Fibroblast of lung (primary cell): ENCODE results near the gene TMTC2. TPM values are rescaled to one million over a fixed set of nuclear protein-coding genes. Genes with fewer than 3 reads are reported as not detected.
A peak's percentile ranks its signal among the peaks of the same experiment; 100 is the strongest.

Source experiments
- DNase-seq, 2 donors: peaks; one replicate each; pipeline versions ENCODE4 v3.0.0 to v3.0.0-alpha.2; 2010; ENCODE audit warnings: low read depth in 2 of 2
- H2AFZ ChIP-seq: 2 replicates; pipeline ENCODE4 v1.5.1; 2012; ENCODE audit warnings: low read length, control low read depth, inconsistent platforms
- H3K27ac ChIP-seq: 2 replicates; pipeline ENCODE4 v1.5.1; 2011; ENCODE audit warnings: low read length, control low read depth; ENCODE audit not compliant: insufficient read depth
- H3K27me3 ChIP-seq: 2 replicates; pipeline ENCODE4 v1.5.1; 2011; ENCODE audit warnings: mild to moderate bottlenecking, low read length; ENCODE audit not compliant: control insufficient read depth, insufficient read depth
- H3K36me3 ChIP-seq: 2 replicates; pipeline ENCODE4 v1.5.1; 2011; ENCODE audit warnings: low read length; ENCODE audit not compliant: control insufficient read depth, insufficient read depth
- H3K4me1 ChIP-seq: 2 replicates; pipeline ENCODE4 v1.5.1; 2011; ENCODE audit warnings: low read length; ENCODE audit not compliant: control insufficient read depth, insufficient read depth; ENCODE audit errors: extremely low read depth
- H3K4me2 ChIP-seq: 2 replicates; pipeline ENCODE4 v1.5.1; 2011; ENCODE audit warnings: low read length, control low read depth; ENCODE audit not compliant: insufficient read depth; ENCODE audit errors: extremely low read depth
- H3K4me3 ChIP-seq, 4 experiments: fragments of 200-600 bp in 1 of 4; sonication (generic) in 1 of 4; replicated peaks in 1 of 4; 2 replicates each; pipeline ENCODE4 v1.5.1; 2011 to 2016; ENCODE audit warnings: low read length in 4 of 4, low read depth in 3 of 4, mild to moderate bottlenecking in 3 of 4, control low read depth in 2 of 4, inconsistent platforms in 1 of 4, mixed read lengths in 1 of 4; ENCODE audit not compliant: insufficient read depth in 1 of 4; ENCODE audit errors: control extremely low read depth in 1 of 4
- H3K79me2 ChIP-seq: 2 replicates; pipeline ENCODE4 v1.5.1; 2012; ENCODE audit warnings: mild to moderate bottlenecking, low read length, inconsistent platforms; ENCODE audit not compliant: control insufficient read depth, insufficient read depth
- H3K9ac ChIP-seq: 2 replicates; pipeline ENCODE4 v1.5.1; 2011; ENCODE audit warnings: mild to moderate bottlenecking, low read length, control low read depth; ENCODE audit not compliant: insufficient read depth
- H3K9me3 ChIP-seq: 2 replicates; pipeline ENCODE4 v1.5.1; 2012; ENCODE audit warnings: low read depth, low read length; ENCODE audit not compliant: control insufficient read depth, insufficient read depth
- H4K20me1 ChIP-seq: 2 replicates; pipeline ENCODE4 v1.5.1; 2011; ENCODE audit warnings: low read length; ENCODE audit not compliant: control insufficient read depth, insufficient read depth; ENCODE audit errors: extremely low read depth
- EZH2 ChIP-seq: IDR thresholded peaks from 2 replicates; pipeline ENCODE4 v1.5.1; 2012; ENCODE audit warnings: low read length, control low read depth, mild to moderate bottlenecking; ENCODE audit errors: missing control alignments
- polyA plus RNA-seq, 2 donors: library from polyadenylated mRNA; depleted of rRNA in 1 of 2; stranded (reverse) in 1 of 2; unstranded in 1 of 2; fragments of >200 nt; gene quantifications; 2 replicates each; pipeline ENCODE4 v1.2.1, GENCODE V29; 2011 to 2012; ENCODE audit warnings: missing spikeins in 1 of 2
- total RNA-seq: library from RNA; depleted of rRNA; stranded (reverse); fragments of >200 nt; gene quantifications from 2 replicates; pipeline ENCODE4 v1.2.1, GENCODE V29; 2014
- TF ChIP-seq, protein P1 (sequence below), 2 donors: IDR thresholded peaks in 1 of 2; conservative IDR thresholded peaks in 1 of 2; 1 replicate in 1 of 2; 2 replicates in 1 of 2; pipeline ENCODE4 v1.5.1; 2011 to 2012; ENCODE audit warnings: low read length in 2 of 2, control low read depth in 1 of 2, inconsistent platforms in 1 of 2, low read depth in 1 of 2, mild to moderate bottlenecking in 1 of 2

The TMTC2 gene
- total and polyA plus RNA-seq, 2 donors (not counting 1 experiment from before 2014, with no cell fraction given) = 3.5 to 9.7 TPM

DNA sequence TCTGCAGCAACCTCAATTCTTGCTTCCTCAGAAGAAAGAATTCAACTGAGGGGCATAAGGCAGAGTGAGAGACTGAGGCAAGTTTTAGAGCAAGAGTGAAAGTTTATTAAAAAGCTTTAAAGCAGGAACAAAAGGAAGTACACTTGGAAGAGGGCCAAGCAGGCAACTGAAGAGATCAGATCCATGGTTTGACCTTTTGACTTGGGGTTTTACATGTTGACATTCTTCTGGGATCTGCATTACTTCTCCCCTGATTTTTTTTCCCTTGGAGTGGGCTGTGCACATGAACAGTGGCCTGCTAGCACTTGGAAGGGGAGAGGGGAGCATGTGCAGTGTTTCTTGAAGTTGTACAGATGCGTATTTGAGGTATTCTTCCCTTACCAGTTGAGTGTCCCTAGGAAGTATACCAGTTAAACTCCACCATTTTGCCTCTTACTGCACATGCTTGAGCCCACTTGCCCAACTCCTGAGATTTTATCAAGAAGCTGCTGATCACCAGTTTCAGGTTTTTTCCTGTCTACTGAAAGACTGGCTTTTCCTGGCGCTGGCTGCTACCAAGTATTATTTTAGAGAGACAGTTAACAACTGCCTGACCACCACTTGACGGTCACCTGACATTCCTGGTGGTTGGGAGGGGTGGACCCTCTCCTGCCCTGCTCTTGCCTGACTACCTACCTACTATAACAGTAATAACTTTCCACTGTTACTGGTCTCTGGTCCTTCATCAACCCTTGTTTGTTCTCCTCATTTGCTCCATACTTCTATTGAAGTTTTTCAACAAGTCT, 26.0 kb upstream of the TMTC2 start:
- no peak overlapping the region for H3K4me3 ChIP-seq
- H3K4me2 ChIP-seq = no peak overlapping the region
- H3K4me1 ChIP-seq = no peaks in the 10 kb centered on the region
- no peaks in the 10 kb centered on the region for H3K36me3 ChIP-seq
- no peak overlapping the region for H3K9ac ChIP-seq
- peak; percentile 22 to 27 for DNase-seq
- H3K27me3 ChIP-seq = no peaks in the 10 kb centered on the region
- H2AFZ ChIP-seq = no peak overlapping the region
- H3K79me2 ChIP-seq = no peaks in the 10 kb centered on the region
- no peak for TF ChIP-seq EZH2
- TF ChIP-seq, protein P1, sequence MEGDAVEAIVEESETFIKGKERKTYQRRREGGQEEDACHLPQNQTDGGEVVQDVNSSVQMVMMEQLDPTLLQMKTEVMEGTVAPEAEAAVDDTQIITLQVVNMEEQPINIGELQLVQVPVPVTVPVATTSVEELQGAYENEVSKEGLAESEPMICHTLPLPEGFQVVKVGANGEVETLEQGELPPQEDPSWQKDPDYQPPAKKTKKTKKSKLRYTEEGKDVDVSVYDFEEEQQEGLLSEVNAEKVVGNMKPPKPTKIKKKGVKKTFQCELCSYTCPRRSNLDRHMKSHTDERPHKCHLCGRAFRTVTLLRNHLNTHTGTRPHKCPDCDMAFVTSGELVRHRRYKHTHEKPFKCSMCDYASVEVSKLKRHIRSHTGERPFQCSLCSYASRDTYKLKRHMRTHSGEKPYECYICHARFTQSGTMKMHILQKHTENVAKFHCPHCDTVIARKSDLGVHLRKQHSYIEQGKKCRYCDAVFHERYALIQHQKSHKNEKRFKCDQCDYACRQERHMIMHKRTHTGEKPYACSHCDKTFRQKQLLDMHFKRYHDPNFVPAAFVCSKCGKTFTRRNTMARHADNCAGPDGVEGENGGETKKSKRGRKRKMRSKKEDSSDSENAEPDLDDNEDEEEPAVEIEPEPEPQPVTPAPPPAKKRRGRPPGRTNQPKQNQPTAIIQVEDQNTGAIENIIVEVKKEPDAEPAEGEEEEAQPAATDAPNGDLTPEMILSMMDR (conservative IDR thresholded peaks at IDR 0.05 in 1 of 2, IDR thresholded peaks at IDR 0.05 in 1 of 2; ENCODE audit: low read depth in 1 of 2, low read length in 2 of 2) = no peak
- no peaks in the 10 kb centered on the region for H3K9me3 ChIP-seq
- no peak overlapping the region for H3K27ac ChIP-seq
- H4K20me1 ChIP-seq = no peaks in the 10 kb centered on the region

DNA sequence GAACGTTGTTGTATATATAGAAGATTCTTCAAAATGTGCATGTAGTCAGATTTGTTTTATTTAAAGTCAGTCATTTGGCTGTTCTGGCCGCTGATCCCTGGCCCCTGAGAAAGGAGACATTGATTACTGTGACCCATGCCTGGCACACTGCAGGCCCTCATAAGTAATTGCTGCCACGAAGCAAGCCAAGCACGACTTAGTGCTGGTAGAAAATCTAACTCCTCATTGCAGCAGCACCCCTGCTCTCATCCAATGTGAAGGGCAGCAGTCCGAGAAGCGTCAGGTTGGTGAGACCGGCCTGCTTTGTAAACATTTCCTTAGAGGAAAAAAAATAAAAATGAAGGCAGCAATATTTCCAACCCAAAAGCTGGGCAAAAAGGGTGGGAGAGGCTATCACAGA, 22.8 kb upstream of the TMTC2 start:
- no peak for DNase-seq
- no peak overlapping the region for H3K27ac ChIP-seq
- H3K4me1 ChIP-seq = no peaks in the 10 kb centered on the region
- H3K79me2 ChIP-seq = no peaks in the 10 kb centered on the region
- no peaks in the 10 kb centered on the region for H3K9me3 ChIP-seq
- no peaks in the 10 kb centered on the region for H4K20me1 ChIP-seq
- no peak overlapping the region for H3K4me3 ChIP-seq
- no peak overlapping the region for H2AFZ ChIP-seq
- TF ChIP-seq, protein P1 (conservative IDR thresholded peaks at IDR 0.05 in 1 of 2, IDR thresholded peaks at IDR 0.05 in 1 of 2; ENCODE audit: low read depth in 1 of 2, low read length in 2 of 2) = no peak
- TF ChIP-seq EZH2 = no peak
- no peak overlapping the region for H3K9ac ChIP-seq
- H3K36me3 ChIP-seq = no peaks in the 10 kb centered on the region
- no peaks in the 10 kb centered on the region for H3K27me3 ChIP-seq
- no peak overlapping the region for H3K4me2 ChIP-seq

DNA sequence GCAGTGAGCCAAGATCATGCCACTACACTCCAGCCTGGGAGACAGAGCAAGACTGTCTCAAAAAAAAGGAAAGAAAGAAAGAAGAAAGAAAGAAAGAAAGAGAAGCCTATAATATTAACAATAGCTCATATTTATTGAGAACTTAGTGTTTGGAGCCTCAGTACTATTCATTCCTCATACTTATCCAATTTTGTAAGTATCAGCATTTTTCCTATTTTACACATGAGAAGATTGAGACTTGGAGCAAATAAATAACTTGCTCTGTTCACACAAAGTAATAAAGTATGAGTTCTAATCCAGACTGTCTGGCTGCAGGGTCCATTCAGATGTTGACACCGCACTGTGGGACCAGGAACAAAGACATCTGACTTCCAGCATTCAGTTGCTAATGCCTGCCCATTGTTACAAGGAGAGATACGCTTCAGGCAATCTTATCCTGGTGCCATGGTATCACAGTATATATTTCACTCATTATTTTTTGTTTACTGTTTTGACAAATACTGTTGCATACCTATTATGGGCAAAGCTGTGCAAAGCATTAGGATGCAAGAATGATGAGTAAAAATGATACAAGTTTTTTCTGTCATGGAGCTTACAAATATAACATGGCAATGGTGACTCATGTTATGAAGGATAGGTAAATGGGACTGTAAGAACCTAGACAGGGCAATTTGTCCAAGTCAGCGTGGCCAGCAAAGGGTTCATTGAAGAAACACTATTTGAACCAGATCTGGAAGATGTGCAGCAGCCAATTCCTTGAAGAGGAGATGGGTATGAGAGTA, 21.4 kb upstream of the TMTC2 start:
- H2AFZ ChIP-seq = no peak overlapping the region
- DNase-seq = no peak
- H3K9me3 ChIP-seq = no peaks in the 10 kb centered on the region
- no peaks in the 10 kb centered on the region for H3K36me3 ChIP-seq
- H3K27ac ChIP-seq = no peak overlapping the region
- H4K20me1 ChIP-seq = no peaks in the 10 kb centered on the region
- H3K4me1 ChIP-seq = no peaks in the 10 kb centered on the region
- no peak overlapping the region for H3K9ac ChIP-seq
- no peak overlapping the region for H3K4me3 ChIP-seq
- TF ChIP-seq EZH2 = no peak
- TF ChIP-seq, protein P1 (conservative IDR thresholded peaks at IDR 0.05 in 1 of 2, IDR thresholded peaks at IDR 0.05 in 1 of 2; ENCODE audit: low read depth in 1 of 2, low read length in 2 of 2) = no peak
- H3K27me3 ChIP-seq = no peaks in the 10 kb centered on the region
- H3K4me2 ChIP-seq = no peak overlapping the region
- H3K79me2 ChIP-seq = no peaks in the 10 kb centered on the region
